Measurements from ENCODE around the gene NANOGP8.

DNA sequence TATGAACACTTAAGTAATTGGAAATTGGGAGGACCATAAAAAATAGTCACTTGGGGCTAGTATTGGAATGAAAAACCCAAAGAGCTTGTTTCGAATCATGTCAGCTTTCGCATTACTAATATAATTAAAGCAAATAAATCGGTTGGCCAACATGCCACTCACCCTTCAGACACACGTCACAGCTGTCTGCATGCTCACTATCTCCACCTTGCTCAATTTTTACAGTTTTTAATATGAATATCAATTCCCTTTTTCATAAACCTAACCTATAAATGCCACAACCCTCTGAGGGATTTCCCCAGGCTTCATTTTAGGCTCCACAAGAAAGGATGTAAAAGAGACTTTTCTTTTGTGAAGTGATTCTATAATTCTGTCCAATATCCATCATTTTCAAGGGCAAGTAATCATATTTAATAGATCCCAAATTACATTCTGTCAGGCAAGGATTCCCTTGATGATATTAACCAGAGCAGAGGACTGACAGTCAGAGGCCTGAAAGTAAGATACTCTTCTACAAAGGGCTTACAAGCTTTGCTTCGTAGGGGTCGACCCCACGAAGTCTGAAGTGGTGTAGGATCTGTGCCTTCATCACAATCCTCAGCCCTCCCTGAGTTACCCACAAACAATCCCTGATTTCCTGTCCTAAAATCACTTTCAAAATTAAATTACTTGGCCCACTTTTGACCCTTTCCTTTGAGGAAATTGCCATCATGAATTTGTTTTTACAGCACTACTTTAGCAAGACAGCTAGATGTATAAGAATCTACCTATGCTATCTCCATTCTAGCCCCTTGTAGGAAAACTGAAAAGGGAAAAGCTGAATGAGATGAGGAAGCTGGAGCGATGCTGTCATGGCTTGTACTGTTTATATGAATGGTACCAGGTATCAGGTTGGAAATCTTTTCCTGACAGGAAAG lies 44.5 kb downstream of the NANOGP8 start:
- TF ChIP-seq, protein P1, sequence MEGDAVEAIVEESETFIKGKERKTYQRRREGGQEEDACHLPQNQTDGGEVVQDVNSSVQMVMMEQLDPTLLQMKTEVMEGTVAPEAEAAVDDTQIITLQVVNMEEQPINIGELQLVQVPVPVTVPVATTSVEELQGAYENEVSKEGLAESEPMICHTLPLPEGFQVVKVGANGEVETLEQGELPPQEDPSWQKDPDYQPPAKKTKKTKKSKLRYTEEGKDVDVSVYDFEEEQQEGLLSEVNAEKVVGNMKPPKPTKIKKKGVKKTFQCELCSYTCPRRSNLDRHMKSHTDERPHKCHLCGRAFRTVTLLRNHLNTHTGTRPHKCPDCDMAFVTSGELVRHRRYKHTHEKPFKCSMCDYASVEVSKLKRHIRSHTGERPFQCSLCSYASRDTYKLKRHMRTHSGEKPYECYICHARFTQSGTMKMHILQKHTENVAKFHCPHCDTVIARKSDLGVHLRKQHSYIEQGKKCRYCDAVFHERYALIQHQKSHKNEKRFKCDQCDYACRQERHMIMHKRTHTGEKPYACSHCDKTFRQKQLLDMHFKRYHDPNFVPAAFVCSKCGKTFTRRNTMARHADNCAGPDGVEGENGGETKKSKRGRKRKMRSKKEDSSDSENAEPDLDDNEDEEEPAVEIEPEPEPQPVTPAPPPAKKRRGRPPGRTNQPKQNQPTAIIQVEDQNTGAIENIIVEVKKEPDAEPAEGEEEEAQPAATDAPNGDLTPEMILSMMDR (IDR thresholded peaks at IDR 0.05; ENCODE audit: borderline replicate concordance, extremely low read depth, low read length, poor library complexity, severe bottlenecking): no peak
- no peak for TF ChIP-seq EZH2 (IDR thresholded peaks at IDR 0.05; ENCODE audit: borderline replicate concordance, low read depth, low read length, severe bottlenecking)
